Measurements from ENCODE around the gene MYMK.
"Not testable (repeated sequence)": the region's sequence is repeated elsewhere in the genome, so short reads cannot be mapped to it uniquely, and the experiment has no call there.

The MYMK gene, protein sequence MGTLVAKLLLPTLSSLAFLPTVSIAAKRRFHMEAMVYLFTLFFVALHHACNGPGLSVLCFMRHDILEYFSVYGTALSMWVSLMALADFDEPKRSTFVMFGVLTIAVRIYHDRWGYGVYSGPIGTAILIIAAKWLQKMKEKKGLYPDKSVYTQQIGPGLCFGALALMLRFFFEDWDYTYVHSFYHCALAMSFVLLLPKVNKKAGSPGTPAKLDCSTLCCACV
- 0 reads per million in 2 donors for total RNA-seq

DNA sequence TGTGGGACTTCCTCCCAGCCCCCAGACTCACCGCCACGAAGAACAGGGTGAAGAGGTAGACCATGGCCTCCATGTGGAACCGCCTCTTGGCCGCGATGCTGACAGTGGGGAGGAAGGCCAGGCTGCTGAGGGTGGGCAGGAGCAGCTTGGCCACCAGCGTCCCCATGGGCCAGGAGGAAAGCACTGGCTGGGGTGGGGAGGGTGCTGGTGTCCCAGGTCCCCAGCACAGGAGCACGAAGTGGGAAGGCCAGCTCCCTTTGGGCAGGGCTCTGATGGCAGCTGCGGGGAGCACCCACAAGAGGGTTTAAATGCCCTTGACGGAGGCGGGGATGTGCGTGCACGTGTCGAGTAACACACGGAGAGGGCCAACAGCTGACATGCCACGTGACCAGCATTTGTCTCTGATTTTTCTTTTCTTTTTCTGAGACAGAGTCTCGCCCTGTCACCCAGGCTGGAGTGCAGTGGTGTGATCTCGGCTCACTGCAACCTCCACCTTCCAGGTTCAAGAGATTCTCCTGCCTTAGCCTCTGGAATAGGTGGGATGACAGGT is at the start of gene MYMK:
Gene MYMK (minus strand): TSS at position 281 of the 550 bp plus-strand sequence. CDS start 115 bp downstream, at position 166.
- no peak for DNase-seq

DNA sequence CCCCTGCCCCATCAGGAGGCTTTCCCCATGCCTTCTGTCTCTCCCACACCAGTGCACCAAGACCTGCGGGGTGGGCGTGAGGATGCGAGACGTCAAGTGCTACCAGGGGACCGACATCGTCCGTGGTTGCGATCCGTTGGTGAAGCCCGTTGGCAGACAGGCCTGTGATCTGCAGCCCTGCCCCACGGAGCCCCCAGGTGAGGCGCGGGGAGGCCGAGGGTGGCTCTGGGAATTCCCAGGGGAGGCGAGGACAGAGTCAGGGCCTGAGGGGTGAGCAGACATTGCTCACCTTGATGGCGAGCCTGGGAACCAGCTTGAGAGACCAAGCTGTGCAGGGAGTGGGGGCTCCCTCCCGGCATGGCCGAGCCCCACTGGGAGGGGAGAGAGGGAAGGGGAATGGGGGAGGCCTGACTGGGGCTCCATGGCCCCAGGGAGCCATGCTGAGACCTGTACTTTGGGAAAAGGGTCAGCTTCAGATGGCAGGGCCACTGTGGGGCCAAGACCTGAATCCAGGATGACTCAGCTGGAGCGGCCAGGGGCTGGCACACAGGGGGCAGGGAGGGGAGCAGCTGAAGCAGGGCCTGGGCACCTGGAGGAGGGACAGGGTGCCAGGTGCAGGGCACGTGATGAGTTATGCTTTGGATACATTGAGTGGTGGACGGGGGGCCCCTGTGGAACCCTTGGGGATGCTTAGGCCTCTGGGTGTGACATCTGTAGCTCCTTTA is 49.2 kb upstream of the MYMK start:
- DNase-seq = no peak

DNA sequence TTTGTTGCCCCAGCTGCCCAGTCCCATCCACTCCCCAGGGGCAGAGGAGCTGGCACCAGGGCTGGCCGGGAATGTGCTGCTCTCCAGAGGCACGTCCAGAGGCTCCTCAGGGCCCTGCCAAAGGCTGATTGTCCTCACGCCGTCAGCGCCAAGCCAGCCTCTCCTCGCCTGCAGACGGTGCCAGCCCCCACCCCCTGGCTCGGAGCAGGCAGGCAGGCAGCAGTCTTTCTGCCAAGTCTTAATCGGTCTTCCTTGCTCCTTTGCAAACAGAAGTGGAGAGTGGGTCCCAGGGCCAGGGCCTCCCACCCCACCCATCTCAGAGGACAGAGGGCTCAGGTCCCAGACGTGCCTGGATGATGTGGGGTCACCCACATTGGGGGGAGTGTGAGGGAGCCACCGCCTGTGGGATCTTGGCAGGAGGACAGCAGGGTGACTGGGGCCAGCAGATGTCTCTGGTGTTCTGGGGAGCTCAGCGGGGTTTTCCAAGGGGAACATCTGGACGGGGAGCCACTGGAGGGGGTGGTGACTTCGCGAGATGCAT is 48.1 kb upstream of the MYMK start:
- DNase-seq = no peak

DNA sequence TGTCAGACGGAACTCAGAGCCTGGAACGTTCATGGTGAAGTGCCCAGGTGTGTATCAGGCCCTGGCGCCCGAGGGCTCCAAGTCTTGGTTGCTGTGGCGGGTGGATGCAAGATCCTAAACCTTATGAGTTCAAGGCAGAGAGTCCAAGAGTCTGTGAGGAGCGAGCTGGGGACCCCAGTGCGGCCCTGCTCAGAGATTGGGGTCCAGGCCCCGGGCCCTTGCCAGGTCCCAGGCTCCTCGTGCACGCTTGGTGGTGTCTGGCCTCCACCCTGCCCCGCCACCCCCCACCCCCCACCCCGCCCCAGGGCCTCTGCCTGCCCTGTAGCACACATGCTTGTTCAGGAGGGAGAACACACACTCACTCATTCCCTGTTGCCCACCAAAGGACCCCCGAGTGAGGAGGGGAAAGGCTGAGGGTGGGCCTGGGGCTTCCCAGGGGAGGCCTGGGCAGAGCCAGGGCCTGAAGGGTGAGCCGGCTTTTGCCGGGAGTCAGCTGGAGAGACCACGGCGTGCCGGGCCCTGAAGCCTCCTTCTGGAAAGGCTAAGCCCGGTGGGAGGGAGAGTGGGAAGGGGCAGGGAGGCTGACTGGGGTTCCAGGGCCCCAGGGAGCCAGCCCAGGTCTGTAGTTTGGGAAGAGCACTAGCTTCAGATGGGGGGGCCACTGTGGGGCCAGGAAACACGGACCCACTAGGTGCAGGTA is 47.3 kb upstream of the MYMK start:
- no peak for DNase-seq

DNA sequence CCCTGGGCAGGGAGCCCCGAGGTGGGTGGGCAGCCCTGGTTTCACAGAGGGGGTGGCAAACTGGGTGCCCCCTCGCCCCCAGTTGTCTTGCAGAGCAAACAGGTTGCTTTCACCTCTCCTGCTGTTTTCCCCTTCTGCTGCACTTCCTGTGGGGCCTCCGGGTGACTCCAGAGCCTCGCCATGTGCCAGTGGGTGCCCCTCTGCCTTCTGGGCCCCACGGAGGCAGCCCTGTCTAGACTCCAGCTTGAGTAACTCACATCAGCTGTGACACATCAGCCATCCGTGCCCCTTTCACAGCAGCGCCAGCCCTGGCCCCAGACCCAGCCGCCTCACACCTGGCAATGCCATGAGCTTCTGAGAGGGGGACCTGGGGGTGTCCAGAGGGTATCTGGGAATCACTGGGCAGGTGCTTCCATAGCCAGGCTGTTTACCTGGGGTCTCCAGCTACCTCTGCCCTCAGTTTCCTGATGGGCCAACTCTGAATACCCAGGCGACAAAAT is 46.7 kb upstream of the MYMK start:
- no peak for DNase-seq

DNA sequence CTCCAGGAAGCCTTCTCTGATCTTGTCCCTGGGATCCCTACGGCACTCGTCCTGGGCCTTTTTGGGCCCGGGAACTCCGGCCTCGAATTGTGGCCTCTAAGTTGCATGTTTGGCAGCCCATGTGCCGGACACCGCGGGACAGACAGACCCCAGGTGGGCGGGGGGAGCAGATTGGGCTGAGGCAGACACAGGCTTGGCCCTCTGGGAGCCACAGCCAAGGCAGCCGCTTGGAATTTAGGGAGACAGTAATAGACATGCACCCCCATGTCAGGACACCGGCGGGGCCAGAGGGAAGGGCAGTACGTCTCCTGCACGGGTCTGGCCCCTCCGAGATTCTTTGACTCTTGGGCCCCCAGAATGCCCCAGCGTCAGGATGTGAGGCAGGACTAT is 45.9 kb upstream of the MYMK start:
- DNase-seq = no peak

DNA sequence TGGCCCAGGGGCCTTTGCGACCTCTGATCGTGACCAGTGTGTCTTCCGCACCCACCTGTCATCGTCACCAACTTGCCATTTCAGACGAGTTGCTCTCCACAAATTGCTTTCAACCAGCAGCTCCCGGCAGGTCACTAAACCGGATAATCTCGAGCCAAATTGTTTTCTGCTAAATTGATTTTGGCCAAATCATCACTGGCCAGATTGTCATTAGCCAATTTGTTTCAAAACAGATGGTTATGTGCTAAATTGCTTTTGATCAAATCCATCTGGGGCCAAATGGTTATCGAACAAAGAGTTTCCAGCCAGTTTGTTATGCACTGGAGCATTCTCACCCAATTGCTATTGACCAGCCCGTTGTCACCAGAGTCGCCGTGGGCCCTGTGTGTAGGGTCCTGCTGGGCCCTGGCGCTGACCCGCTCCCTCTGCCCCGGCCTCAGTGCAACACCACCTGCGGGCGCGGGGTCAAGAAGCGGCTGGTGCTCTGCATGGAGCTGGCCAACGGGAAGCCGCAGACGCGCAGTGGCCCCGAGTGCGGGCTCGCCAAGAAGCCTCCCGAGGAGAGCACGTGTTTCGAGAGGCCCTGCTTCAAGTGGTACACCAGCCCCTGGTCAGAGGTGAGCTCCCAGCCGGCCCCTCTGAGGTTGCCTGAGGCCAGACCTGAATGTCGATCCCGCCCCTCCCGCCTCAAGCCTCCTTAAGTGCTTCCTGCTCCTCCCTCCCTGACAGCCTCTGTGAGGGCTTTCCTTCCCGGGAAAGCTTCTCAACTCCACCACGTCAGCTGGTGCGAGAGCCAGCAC is 45.3 kb upstream of the MYMK start:
- no peak for DNase-seq

DNA sequence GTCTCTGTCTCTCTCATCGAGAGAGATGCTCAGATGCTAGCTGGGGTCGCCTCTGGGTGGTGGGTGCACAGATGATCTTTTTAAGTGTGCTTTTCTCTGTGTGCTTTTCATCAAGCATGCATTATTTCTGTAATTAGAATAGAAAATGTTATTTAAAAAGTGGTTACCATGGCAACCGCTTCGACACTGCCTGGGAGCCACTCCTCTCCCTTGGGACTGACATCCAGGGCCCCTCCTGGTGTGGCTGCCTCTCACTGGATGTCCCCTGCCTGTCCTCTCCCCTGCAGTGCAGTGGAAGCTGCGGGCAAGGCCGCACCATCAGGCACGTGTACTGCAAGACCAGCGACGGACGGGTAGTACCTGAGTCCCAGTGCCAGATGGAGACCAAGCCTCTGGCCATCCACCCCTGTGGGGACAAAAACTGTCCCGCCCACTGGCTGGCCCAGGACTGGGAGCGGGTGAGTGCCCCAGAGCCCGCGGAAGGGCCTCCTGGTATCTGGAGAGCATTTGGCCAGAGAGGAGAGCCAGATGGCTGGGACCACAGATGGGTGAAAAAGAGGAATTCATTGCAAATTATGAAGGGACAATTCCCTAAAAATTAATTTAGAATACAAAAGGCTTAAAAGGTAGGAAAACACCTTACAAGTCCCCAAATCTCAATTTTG is 44.5 kb upstream of the MYMK start:
- DNase-seq = no peak

DNA sequence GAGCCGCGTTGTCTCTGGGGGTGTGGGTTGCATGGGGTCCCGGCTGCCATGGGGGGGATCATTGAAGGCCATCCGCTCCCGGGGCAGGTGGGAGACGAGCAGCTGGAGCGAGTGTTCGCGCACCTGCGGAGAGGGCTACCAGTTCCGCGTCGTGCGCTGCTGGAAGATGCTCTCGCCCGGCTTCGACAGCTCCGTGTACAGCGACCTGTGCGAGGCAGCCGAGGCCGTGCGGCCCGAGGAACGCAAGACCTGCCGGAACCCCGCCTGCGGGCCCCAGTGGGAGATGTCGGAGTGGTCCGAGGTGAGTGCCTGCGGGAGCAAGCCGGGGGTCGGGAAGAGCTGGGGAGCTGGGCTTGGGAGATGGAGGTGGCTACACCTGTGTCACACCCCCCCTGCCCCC is 43.4 kb upstream of the MYMK start:
- no peak for DNase-seq

DNA sequence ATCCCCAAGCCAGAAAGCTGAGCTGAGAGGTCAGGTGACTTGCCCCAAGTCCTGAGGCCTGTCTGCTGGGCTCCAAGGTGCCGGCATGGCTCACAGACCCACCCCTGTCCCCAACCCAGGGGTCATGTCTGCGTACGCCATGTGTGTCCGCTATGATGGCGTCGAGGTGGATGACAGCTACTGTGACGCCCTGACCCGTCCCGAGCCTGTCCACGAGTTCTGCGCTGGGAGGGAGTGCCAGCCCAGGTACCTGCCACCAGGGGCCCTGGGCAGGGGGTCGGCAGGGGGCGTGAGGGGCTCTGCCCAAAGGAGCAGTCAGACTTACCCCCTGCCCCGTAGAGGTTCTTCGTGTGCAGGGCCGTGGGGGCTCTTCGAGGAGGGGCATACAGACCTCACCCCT is 42.1 kb upstream of the MYMK start:
- DNase-seq = no peak

DNA sequence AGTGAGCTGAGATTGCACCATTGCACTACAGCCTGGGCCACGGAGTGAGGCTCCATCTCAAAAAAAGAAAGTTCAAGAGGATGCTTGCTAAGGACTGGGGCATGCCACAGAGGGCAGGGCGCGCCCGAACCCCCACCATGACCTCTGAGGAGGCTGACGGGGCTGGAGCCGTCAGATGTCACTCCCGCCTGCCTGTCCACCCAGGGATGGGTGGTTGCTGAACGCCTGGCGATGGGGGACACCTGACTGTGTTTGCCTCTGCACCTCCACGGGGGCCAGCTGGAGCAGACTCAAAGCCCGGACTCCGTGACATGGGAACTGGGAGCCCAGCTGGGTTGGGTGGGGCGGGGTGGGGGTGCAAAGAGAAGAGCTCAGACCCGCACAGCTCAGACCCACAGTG is 41.6 kb upstream of the MYMK start:
- DNase-seq = no peak

DNA sequence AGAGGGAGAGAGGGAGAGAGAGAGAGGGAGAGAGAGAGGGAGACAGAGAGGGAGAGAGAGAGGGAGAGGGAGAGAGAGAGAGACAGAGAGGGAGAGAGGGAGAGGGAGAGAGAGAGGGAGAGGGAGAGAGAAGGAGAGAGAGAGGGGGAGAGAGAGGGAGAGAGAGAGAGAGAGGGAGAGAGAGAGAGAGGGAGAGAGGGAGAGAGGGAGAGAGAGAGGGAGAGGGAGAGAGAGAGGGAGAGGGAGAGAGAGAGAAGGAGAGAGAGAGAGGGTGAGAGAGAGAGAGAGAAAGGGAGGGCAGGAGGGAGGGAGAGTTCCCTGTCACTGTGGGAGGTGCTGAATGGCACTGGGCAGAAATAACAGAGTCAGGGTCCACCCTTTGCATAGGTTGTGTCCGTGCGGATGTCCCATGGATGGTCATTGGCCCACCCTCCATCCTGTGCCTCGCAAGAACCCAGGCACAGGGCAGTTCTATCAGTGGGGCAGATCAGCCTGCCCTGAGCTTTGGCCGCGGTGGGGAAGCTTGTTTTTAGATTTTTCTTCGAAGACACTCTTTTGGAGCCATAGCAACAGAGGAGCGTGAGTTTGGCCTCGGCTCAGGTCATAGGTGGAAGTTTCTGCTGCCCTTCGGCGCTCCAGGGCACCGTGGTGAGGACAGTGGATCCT is 39.8 kb upstream of the MYMK start:
- no peak for DNase-seq

DNA sequence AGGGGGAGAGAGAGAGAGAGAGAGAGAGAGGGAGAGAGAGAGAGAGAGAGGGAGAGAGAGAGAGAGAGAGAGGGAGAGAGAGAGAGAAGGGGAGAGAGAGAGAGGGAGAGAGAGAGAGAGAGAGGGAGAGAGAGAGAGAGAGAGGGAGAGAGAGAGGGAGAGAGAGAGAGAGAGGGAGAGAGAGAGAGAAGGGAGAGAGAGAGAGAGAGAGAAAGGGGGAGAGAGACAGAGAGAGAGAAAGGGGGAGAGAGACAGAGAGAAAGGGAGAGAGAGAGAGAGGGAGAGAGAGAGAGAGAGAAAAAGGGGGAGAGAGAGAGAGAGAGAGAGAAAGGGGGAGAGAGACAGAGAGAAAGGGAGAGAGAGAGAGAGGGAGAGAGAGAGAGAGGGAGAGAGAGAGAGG is 39.1 kb upstream of the MYMK start:
- DNase-seq = not testable (repeated sequence)

DNA sequence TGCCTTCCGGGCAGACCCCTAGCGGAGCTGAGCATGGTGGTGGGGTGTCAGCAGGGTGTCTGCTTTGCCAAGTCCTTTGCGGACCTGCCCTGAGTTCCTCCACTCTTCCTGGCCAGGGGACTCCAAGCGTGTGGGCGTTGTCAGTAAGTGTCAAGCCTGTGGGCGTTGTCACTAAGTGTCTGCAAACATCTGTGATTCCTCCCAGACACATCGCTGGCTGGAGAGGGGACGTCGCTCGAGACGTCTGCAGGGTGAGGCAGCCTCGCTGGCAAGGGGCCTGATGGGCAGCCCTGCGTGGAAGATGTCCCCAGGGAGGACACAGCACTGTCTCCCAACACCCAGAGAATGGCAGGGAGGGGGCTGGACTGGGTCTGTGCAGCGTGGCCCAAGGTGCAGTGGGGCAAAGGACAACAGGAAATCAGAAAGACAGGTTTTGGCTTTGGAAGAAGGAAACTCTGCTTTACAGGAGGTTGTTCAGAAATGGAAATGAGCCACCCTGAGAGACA is 38.6 kb upstream of the MYMK start:
- DNase-seq = no peak

DNA sequence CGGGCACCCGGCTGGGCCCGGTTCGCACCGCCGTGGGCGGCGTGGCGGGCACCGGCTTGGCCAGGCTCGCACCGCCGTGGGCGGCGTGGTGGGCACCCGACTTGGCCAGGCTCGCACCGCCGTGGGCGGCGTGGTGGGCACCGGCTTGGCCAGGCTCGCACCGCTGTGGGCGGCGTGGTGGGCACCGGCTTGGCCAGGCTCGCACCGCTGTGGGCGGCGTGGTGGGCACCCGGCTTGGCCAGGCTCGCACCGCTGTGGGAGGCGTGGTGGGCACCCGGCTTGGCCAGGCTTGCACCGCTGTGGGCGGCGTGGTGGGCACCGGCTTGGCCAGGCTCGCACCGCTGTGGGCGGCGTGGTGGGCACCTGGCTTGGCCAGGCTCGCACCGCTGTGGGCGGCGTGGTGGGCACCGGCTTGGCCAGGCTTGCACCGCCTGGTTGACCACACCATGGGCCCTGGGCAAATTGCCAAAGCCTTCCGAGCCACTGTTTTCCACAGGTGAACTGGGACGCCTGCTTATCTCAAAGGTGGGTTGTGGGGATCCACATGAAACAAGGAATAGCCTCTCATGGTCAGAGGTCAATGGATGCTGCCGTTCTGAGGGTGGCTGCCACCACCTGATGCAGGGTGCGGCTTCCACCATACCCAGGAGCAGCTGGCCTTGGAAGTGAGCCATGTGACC is 38.0 kb upstream of the MYMK start:
- no peak for DNase-seq

DNA sequence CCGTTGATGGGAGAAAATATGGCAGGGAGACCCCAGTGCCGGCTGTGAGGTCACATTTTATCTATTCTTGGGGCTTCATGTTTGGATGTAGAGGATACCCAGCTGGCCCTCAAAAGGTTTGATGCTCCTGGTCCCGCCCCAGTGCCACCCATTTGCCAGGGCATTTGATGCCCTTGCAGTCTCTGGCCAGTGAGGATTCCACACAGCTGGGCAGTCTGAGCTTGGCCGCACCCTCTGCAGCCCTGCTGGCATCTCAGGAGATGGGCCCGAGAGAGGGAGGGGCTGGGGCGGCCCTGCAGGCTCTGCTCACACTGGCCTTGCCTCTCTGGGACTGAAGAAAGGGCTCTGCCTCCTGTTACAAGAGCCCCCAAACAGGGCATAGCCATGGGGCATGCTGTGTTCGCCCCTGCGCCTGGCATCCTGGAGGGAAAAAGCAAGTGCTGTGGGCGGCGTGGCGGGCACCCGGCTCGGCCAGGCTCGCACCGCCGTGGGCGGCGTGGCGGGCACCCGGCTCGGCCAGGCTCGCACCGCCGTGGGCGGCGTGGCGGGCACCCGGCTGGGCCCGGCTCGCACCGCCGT is 37.3 kb upstream of the MYMK start:
- no peak for DNase-seq

DNA sequence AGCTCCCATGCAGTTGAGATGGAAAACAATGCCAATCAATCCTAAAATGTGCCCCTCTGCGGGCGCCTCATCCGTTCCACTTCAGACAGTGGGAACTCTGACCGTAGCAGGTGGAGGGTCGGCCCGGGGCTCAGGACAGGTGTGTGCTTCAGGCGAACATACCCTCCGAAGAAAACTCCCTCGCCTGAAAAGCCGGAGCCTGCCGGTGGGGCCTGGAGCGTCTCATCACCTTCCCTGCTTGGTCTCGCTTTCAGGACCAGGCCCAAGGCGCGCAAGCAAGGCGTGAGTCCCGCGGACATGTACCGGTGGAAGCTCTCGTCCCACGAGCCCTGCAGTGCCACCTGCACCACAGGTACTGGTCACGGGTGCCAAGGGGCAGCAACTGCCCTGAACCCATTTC is 36.2 kb upstream of the MYMK start:
- no peak for DNase-seq

DNA sequence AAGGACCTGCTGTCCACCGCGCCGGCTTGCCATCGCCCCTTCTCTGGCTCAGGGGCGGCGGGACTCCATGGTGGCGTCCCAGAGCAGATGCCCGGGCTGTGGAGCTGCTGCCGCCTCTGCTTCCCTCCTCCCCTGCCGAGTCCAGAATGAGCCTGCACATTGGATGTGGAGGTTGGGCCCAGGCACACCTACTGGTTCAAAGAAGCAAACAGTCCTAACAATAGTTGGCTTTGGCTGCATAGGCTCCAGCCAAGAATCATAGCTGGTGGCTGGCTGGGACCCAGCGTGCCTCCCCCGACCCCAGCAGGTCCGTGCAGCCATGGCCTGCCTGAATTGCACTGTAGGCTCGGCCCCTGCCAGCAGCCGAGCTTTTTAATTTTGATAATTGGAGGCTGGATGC is 35.6 kb upstream of the MYMK start:
- DNase-seq = no peak

DNA sequence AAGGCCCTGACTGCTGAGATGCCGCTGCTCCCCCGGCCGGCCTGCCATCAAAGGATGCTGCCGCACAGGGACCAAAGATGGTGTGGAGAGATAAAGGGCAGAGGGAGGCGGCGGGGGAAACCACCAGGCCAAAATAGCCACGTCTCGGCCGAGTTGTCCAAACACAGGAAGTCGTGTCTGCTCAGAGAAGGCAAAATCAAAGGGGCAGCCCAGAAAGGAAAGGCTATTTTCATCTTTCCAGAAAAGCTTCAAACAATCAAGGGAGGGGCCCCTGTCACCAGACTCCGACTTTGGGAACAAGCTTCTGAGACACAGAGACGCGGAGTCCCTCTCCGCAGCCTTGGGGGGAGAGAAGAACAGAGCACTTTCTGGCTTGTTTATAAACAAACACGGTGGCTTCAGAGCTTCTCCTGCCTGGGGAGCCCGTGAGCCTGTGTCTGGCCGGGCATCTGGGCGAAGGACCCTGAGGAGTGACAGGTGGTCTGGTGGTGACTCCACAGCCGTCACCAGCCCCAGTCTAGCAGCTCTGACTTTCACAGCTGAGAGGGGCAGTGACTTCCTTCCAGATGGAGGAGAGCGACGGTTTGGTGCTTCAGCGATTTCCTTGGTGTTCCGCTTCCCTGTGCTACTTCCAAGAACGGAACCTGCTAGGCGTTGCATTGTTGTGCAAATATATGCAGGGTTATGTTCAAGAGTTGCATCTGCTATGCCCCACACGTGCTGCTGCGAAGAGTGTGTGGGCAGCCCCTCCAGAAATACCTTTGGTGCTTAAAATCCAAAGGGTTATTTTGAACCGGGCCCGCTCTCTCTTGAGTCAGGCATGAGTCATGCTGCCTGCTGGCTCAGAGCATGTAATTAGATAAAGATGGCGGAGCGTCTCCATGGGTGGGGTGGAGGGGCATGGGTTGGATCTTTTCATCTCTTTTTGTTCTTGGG is 33.7 kb upstream of the MYMK start:
- no peak for DNase-seq

All from T-helper 2 cell (primary cell).